ENCODE results near the gene FAM124A. TPM values are rescaled to one million over a fixed set of nuclear protein-coding genes. Genes with fewer than 3 reads are reported as not detected.

Gene FAM124A
- total RNA-seq, 4 donors from 2014 or later, result 0.35 to 3.2 (median 1.5) TPM

DNA sequence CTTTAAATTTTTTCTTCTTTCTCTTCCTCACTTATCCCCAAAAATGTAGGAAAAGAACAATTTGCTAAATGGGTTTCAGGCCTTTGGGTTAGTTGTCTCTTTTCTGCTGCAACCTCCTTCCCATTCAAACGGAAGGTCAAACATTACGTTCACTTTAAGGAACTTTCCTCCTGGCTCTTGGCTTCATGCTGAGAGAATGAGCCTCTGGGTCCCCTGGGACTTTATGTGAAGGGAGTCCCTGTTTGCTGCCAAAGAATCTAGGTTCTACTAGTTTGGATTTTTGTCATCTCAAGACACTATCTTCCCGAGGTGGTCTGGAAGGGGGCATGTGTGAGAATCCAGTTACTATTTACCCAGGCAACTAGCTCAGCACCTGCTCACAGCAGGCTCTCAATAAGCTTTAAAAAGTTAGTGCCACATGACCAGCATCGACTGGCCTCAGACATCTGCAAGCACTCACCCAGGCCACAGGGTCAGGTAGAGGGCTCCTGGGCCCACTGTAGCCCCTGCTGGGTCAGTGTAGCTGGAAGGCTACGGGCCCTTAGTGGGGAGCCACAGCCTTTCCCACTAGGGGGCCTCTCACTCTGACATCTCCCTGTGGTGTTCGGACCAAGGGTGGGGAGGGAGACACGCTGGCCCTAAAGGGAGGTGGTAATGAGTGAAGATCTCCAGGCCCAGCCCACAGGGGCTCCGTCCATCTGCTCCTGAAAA lies 40.5 kb downstream of the FAM124A start:
- no peaks in the 10 kb centered on the region for H3K27me3 ChIP-seq
- no peak for DNase-seq
- no peak for TF ChIP-seq POLR2A (IDR thresholded peaks at IDR 0.05)
- TF ChIP-seq, protein P1, sequence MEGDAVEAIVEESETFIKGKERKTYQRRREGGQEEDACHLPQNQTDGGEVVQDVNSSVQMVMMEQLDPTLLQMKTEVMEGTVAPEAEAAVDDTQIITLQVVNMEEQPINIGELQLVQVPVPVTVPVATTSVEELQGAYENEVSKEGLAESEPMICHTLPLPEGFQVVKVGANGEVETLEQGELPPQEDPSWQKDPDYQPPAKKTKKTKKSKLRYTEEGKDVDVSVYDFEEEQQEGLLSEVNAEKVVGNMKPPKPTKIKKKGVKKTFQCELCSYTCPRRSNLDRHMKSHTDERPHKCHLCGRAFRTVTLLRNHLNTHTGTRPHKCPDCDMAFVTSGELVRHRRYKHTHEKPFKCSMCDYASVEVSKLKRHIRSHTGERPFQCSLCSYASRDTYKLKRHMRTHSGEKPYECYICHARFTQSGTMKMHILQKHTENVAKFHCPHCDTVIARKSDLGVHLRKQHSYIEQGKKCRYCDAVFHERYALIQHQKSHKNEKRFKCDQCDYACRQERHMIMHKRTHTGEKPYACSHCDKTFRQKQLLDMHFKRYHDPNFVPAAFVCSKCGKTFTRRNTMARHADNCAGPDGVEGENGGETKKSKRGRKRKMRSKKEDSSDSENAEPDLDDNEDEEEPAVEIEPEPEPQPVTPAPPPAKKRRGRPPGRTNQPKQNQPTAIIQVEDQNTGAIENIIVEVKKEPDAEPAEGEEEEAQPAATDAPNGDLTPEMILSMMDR (IDR thresholded peaks at IDR 0.05), result no peak

DNA sequence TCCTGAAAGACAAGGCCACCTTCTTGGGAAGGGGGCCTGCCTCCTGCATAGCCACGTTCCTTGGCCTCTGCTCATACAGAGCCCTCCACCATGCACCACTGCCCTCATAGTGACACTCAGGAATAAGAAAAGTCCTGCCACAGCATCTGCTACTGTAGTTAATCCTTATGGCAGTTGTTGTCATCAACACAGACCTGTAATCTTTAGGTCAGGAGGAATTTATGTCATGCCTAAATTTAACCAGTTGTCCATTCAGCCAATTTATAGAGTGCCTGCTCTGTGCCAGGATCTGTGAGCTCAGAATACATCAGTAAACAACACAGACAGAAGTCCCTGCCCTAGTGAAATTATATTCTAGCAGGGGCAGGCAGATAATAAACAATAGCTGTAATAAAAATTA lies 44.4 kb downstream of the FAM124A start:
- no peaks in the 10 kb centered on the region for H3K27me3 ChIP-seq
- TF ChIP-seq POLR2A (IDR thresholded peaks at IDR 0.05), result no peak
- TF ChIP-seq, protein P1 (IDR thresholded peaks at IDR 0.05), result no peak
- H3K27ac ChIP-seq, result no peak overlapping the region
- no peak overlapping the region for H3K4me3 ChIP-seq
- no peaks in the 10 kb centered on the region for H3K9me3 ChIP-seq
- no peaks in the 10 kb centered on the region for H3K36me3 ChIP-seq
- no peak for DNase-seq
- no peaks in the 10 kb centered on the region for H3K4me1 ChIP-seq

More for the DNA sequence above, 40.5 kb downstream of the FAM124A start:
- H3K36me3 ChIP-seq, result no peaks in the 10 kb centered on the region
- H3K4me1 ChIP-seq, result no peaks in the 10 kb centered on the region
- no peak overlapping the region for H3K27ac ChIP-seq
- no peak overlapping the region for H3K4me3 ChIP-seq
- H3K9me3 ChIP-seq, result no peaks in the 10 kb centered on the region

- TF ChIP-seq POLR2A (IDR thresholded peaks at IDR 0.05), result no peak
- TF ChIP-seq, protein P1 (IDR thresholded peaks at IDR 0.05), result no peak
- H3K36me3 ChIP-seq, result no peaks in the 10 kb centered on the region
- no peak overlapping the region for H3K4me3 ChIP-seq
- no peaks in the 10 kb centered on the region for H3K4me1 ChIP-seq
- H3K9me3 ChIP-seq, result no peaks in the 10 kb centered on the region
- no peaks in the 10 kb centered on the region for H3K27me3 ChIP-seq
- DNase-seq, result no peak
- no peak overlapping the region for H3K27ac ChIP-seq
Observed at GRCh38 chr13:51267622-51268021, 45.4 kb downstream of the FAM124A start.

DNA sequence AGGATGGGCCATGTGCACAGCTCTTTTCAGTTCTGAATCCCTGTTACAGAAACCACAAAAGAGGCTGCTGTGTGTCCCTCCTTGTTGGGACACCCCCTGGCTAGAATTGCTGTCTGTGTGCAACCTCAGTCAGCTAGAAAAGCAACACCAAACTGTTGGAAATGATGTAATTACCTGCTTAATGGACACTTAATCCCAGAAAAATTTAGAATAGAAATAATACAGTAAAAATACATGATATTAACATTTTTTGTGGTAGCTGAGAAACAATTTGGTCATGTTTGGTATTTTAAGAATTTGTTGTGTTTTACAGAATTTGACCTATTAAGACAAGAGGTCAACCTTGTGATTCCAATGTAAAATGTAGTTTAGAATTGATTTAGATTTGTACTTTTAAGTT lies 46.8 kb downstream of the FAM124A start:
- no peak for DNase-seq
- Histone ChIP-seq H3K4me1 (no peaks in the 10 kb centered on the region), H3K36me3 (no peaks in the 10 kb centered on the region), H3K4me3 (no peak overlapping the region), H3K27me3 (no peaks in the 10 kb centered on the region), H3K27ac (no peak overlapping the region), H3K9me3 (no peaks in the 10 kb centered on the region)
- TF ChIP-seq POLR2A (IDR thresholded peaks at IDR 0.05), result no peak
- TF ChIP-seq, protein P1 (IDR thresholded peaks at IDR 0.05), result no peak

DNA sequence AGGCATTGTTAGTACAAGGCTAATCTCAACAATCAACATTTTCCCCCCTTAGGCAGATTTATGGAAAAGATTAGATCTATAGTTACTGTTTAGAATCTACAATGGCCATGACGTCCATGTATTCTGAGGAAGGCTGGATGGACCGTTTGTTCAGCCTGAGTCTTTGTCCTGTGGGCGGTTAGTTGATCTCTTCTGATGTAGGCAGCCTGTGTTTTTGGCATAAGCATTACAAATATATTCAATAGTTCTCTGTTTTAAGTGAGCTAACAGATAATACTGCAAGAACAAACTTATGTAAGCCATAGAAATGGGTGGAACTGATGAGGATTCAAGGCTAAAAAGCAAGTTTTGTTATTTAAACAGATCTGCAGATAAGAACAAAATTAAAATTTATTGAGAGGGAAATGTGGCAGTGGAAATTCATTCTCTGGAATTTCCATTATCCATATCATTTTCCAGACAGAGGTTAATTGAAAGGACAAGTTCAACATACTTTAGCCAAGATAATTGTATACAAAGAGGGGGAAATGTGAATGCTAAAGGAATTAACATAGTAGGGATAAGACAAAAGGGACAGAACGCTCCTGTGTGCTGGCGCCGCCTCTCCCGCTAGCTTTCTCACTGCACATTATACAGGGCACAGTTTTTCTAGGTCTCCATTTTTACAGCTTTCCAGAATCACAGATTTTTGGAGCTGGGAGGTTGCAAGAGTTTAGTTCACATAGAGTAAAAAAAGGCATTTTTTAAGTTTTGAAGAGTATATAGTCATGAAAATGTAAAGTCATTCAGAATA lies 48.6 kb downstream of the FAM124A start:
- H3K27ac ChIP-seq, result no peak overlapping the region
- no peak for DNase-seq
- no peaks in the 10 kb centered on the region for H3K36me3 ChIP-seq

More for the DNA sequence above, 48.6 kb downstream of the FAM124A start:
- TF ChIP-seq POLR2A (IDR thresholded peaks at IDR 0.05), result no peak
- TF ChIP-seq, protein P1 (IDR thresholded peaks at IDR 0.05), result no peak
- no peaks in the 10 kb centered on the region for H3K9me3 ChIP-seq
- H3K4me1 ChIP-seq, result no peaks in the 10 kb centered on the region
- no peak overlapping the region for H3K4me3 ChIP-seq
- no peaks in the 10 kb centered on the region for H3K27me3 ChIP-seq
